ENCODE data around the gene GIPC1.

Gene GIPC1

GRCh38 chr19:14494910-14495671, 836 bp downstream of the GIPC1 start:
- in situ Hi-C loops (cut with MboI; ENCODE audit: low sequenced_read_pairs): no loop called here

GRCh38 chr19:14494411-14494810, 1.5 kb downstream of the GIPC1 start:
- in situ Hi-C loops (cut with MboI; ENCODE audit: low sequenced_read_pairs): no loop called here

DNA sequence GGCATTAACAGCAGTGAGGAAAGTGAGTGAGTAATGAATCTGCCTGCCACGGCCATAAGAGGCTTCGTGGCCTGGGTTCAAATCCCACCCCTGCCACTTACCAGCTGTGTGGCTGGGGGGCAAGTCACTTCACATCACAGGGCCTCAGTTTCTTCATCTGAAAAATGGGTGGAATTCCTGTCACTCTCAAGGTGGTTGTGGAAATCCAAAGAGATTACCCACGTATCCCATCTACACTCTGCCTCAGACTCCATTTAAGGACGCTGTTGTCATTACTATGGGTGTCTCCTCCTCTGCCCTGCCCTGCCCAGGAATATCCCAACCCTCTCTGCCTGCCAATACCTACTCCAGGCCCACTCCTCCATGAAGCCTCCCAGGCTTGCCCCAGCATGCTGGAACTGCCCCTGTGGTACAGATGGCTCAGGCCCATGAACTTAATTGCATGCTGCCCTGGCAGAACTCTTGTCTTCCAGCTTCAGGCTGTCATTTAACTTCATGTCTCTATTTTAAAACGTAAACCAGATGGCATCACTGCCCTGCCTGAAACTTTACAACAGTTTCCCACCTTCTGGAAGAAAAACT, 3.1 kb downstream of the GIPC1 start:
- in situ Hi-C loops (cut with MboI; ENCODE audit: low sequenced_read_pairs): no loop called here

DNA sequence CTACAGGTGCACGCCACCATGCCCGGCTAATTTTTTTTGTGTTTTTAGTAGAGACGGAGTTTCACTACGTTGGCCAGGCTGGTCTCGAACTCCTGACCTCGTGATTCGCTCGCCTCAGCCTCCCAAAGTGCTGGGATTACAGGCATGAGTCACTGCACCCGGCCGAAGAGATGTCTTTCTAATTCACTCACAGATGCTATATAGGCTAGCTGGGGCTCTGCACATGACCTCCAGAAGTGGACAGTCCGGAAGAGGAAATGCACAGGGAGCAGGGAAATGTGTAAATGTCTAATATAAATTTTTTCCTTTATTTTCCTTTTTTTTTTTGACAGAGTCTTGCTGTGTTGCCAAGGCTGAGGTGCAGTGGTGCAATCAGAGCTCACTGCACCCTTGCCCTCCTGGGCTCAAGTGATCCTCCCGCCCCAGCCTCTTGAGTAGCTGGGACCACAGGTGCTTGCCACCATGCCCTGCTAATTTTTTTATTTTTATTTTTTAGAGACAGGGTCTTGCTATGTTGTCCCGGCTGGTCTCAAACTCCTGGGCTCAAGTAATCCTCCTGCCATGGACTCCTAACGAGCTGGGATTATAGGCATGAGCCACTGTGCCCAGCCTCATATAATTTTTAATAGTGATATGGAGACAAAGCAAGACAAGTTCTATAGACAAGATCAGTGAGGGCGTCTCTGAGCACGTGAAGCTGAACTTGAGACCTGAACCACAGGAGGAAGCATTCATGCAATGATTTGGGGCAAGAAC, 8.4 kb downstream of the GIPC1 start:
- in situ Hi-C loops (cut with MboI; ENCODE audit: low sequenced_read_pairs): no loop called here

DNA sequence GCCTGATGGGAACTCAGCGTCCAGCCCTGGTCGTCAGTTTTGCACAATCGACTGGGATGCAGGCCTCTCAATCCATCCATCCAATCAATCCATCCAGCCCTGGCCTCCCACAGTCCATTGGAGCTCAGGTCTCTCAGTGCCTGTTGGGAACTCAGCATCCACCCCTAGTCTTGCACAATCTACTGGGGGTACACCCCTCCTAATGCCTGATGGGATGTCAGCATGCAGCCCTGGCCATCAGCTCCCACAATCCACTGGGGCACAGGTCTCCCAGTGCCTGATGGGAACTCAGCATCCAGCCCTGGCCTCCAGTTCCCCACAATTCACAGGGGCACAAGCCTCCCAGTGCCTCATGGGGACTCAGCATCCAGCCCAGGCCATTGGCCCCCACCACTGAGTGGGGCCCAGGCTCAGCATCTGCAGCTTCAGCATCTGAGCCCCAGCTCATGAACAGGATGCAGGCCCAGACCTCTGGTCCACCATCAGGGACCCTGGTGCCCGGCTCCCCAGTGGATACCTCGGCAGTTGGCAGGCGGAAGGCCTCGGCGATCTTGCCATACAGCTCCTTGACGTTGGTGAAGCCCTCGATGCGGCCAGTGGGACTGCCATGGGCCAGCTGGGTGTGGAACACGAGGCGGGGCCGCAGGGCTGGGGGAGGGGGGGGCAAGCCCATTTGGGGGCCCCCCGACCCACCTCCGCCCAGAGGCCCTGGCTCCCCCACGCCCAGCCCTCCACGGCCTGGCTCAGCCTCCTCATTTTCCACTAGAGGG, 13.6 kb downstream of the GIPC1 start:
- in situ Hi-C loops (cut with MboI; ENCODE audit: low sequenced_read_pairs): no loop called here

GRCh38 chr19:14480700-14481079, 15.2 kb downstream of the GIPC1 start:
- in situ Hi-C loops (cut with MboI; ENCODE audit: low sequenced_read_pairs): no loop called here

DNA sequence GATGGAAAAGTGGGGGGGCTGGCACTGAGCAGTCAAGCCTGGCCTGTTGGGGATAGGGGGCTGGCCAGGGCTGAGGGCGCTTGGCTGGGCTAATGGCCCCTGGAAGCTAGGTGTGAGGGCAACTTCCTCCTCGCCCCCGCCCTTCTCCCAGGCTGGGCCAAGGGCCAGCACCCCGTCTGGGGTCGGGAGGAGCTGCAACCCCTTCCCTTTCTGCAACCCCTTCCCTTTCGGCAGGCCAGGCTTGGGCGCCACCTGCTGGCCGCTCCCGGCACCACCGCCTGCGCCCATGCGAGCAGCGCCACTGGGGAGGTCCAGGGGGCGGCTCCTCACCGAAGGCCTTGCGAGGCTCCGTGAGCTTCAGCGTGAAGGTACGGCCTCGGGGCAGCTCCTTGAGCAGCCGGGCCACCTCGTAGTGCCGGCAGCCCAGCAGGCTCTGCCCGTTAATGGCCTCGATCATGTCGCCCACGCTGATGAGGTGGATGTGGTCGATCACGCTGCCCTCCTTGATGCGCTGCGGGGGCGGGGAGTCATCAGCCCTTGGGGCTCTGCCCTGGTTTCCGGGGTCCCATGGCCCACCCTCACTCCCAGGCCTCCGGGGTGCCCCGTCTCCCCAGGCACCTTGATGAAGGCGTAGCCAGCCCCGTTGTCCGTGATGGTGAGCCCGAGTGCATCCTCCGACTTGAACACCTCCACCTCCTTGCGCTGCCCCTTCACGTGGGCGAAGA, 15.8 kb downstream of the GIPC1 start:
- in situ Hi-C loops (cut with MboI; ENCODE audit: low sequenced_read_pairs): no loop called here

DNA sequence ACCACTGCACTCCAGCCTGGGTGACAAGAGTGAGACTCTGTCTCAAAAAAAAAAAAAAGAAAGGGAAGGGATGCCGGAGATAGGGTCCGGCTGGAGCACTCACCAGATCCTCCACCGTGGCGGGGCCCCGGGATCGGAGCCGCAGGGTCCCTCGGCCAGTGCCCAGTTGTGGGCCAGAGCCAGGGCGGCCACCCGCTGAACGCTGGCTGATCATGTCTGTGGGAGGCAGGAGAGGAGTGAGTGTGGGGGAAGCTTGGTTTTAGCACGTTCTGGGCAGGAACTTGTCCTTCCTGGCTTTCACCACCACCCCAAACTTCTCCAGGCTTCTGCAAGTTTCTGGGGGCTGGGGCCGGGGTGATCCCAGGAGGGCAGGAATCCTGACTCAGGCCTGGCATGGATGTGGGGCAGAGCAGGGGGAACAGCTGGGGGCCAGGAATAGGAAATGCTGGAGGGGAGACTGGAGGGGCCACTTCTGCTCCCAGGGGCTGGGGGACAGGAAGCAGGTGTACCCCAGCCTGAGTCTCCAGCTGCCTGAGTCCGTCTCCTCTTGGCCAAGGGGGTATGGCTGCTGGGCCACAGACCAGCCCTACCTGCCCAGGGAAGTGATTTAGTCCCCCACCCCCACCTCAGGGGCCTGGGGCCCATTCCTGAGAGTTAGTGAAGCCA, 16.5 kb downstream of the GIPC1 start:
- in situ Hi-C loops (cut with MboI; ENCODE audit: low sequenced_read_pairs): no loop called here

DNA sequence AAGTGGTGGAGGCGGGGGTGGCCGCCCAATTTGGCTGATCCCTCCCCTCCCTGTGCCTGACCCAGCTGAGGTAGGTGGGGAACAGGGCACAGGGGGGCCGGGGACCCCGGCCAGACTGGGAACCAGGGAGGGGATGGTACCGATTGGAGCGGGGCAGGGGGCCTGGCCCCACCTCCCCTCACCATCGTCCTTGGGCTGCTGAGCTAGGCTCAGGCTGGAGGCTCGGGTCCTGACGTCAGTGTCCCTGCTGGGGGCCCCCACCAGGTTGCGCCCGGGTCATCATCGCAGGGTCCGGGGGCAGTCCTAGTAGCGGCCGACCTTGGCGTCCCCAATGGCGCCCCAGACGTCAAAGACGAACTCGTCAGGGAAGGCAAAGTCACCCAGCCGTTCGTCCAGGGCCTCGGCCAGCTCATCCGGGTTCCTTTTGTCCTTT, 17.8 kb downstream of the GIPC1 start:
- in situ Hi-C loops (cut with MboI; ENCODE audit: low sequenced_read_pairs): no loop called here

- in situ Hi-C loops (cut with MboI; ENCODE audit: low sequenced_read_pairs): no loop called here
Measured at GRCh38 chr19:14477418-14478112, 18.4 kb downstream of the GIPC1 start.

DNA sequence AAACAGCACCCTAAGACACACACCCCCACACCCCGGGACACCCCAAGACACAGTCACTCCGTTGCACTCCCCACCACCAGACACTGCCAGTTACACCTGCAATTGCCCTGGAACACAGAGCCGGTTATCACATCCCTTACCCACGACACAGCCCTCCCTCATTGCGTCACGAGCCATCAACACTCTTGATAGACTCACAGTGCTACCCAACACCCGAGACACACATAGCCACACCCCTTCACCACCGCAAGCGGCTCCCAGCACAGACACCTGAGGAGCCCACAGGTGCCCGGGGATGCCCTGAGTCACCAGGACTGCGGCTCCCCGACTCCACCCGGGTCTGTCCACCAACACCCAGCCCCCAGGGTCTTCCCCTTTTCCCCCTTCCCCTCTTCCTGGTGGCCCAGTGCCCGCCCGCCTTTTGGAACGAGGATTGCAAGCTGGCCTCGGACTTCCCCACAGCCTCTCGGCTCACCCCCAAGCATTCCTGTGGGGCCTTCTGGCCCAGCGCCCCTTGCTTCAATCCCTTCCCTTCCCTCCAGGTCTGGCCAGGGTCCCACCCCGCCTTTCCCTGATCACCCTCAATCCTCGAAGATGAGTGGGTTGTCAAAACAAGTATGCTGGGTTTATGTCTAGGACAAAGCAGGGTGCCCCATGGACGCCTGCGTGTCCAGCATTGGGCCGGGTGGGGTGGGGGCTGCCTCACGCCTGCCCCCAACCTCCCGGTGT, 19.1 kb downstream of the GIPC1 start:
- in situ Hi-C loops (cut with MboI; ENCODE audit: low sequenced_read_pairs): no loop called here

GRCh38 chr19:14476327-14476672, 19.6 kb downstream of the GIPC1 start:
- in situ Hi-C loops (cut with MboI; ENCODE audit: low sequenced_read_pairs): no loop called here

GRCh38 chr19:14475251-14476073, 20.5 kb downstream of the GIPC1 start, which contains the start of gene PTGER1:
Gene PTGER1 (minus strand): TSS chr19:14475354. CDS start chr19:14474320, 1,034 bp downstream.
- in situ Hi-C loops (cut with MboI; ENCODE audit: low sequenced_read_pairs): no loop called here

DNA sequence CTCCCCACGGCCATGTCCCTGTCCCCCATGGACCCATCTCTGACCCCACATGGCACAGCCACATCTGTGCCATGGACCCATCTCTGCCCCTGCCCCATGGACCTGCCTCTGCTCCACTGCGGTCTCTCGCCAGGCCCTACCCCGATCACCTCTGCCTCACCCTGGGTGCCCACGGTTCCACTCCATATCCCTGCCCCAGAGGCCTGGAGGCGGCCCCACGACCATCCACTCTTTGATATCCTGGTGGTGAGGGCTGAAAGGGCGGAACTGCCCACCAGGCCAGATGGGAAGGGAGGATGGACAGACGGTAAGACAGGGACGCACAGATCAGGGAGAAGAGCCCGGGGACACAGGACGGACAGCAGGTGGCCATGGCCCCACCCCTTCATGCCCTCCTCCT, 21.1 kb downstream of the GIPC1 start:
- in situ Hi-C loops (cut with MboI; ENCODE audit: low sequenced_read_pairs): no loop called here

DNA sequence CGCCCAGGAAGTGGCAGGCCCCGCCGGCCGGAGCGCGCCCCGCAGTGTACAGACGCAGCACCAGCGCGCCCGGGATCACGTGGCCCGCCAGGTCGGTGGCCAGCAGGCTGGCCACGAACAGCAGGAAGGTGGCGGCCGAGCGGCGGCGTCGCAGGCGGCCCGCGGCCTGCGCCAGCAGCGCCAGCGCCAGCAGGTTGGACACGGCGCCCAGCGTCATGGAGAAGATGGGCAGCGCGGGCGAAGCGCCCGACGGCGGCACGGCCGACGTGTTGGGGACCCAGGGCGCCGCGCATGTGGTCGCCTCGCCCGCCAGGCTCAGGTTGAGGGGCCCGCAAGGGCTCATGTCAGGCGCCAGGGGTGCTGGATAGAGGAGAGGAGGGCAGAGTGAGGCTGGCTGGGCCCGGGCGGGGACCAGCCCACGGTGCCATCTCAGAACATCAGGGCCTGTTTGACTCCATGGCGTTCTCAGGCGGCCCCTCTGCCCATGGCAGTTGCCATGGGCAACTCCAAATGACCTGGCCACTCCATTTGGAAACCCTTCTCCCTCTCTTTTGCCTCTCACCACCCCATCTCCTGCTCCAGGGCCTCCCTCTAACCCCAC, 21.8 kb downstream of the GIPC1 start:
- in situ Hi-C loops (cut with MboI; ENCODE audit: low sequenced_read_pairs): no loop called here

DNA sequence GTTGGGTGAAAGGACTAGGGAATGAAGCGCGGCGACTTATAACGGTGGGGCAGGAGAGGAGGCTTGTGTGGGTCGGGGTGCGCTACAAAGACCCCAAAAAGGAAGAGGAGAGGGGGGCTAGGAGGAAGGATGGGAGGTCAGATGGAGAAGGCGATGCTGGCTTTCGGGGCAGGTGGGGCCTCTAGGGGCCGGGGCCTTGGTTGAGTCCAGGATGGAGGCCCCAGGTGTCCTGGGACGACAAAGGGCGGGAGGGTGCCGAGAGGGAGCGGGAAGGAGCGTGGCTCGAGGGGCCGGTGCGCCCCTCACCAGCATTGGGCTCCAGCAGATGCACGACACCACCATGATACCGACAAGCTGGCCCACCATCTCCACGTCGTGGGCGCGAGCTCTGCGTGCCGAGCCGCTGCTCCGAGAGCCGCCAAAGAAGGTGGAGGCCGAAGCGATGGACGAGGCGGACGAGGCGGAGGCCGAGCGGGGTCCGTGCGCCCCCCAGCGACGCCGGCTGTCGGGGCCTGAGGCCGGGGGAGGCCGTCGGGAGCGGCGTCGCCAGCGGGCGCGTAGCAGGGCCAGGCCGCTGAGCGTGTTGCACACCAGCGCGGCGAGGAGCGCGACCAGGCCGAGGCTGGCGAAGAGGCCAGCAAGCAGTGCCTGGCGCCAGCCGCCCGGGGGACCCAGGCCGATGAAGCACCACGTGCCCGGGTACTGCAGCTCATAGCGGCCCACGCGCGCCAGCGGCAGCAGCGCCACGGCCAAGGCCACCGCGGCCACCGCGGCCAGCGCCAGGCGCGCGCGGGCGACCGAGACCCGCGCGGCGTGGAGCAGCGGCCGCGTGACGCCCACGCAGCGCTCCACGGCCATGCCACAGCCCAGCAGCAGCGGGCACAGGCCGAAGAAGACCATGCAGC, 22.6 kb downstream of the GIPC1 start:
- in situ Hi-C loops (cut with MboI; ENCODE audit: low sequenced_read_pairs): no loop called here

Data from HL-60/S4 treated with phorbol 12-myristate 13-acetate at 8.2 ng/mL for 4 days and 3 days (cell line).